Loucy (cell line): ENCODE measurements around the gene CIB4.
"Not testable (repeated sequence)": the region's sequence is repeated elsewhere in the genome, so short reads cannot be mapped to it uniquely, and the experiment has no call there.

Experiments
- EZH2phosphoT487 ChIP-seq: fragments of 200-600 bp; IDR thresholded peaks from 2 replicates; pipeline ENCODE4 v1.6.1; 2018; ENCODE audit warnings: antibody characterized with exemption, mild to moderate bottlenecking, moderate library complexity, borderline replicate concordance
- TF ChIP-seq, protein P1 (sequence below): fragments of 200-600 bp; sonication (generic); conservative IDR thresholded peaks from 2 replicates; pipeline ENCODE4 v1.5.1; 2014; ENCODE audit warnings: mild to moderate bottlenecking, antibody characterized with exemption, low read length

DNA sequence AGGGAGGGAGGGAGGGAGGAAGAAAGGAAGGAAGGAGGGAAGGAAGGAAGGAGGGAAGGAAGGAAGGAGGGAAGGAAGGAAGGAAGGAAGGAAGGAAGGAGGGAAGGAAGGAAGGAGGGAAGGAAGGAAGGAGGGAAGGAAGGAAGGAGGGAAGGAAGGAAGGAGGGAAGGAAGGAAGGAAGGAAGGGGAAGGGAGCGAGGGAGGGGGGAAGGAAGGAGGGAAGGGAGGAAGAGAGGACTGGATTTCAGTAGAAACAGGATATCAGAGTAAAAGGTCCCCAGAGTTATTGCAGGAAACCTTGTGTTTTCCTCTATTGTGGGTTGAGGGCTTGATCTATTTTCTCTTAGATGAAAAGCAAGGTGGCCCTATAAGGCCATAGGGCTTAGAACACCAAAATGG, 14.0 kb upstream of the CIB4 start:
- TF ChIP-seq, protein P1, sequence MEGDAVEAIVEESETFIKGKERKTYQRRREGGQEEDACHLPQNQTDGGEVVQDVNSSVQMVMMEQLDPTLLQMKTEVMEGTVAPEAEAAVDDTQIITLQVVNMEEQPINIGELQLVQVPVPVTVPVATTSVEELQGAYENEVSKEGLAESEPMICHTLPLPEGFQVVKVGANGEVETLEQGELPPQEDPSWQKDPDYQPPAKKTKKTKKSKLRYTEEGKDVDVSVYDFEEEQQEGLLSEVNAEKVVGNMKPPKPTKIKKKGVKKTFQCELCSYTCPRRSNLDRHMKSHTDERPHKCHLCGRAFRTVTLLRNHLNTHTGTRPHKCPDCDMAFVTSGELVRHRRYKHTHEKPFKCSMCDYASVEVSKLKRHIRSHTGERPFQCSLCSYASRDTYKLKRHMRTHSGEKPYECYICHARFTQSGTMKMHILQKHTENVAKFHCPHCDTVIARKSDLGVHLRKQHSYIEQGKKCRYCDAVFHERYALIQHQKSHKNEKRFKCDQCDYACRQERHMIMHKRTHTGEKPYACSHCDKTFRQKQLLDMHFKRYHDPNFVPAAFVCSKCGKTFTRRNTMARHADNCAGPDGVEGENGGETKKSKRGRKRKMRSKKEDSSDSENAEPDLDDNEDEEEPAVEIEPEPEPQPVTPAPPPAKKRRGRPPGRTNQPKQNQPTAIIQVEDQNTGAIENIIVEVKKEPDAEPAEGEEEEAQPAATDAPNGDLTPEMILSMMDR = not testable (repeated sequence)
- not testable (repeated sequence) for TF ChIP-seq EZH2phosphoT487
